Fibroblast of lung (primary cell): ENCODE results near the gene HMCN2.

Source experiments
- EZH2 ChIP-seq: IDR thresholded peaks from 2 replicates; pipeline ENCODE4 v1.5.1; 2012; ENCODE audit warnings: low read length, control low read depth, mild to moderate bottlenecking; ENCODE audit errors: missing control alignments
- TF ChIP-seq, protein P1 (sequence below), 2 donors: IDR thresholded peaks in 1 of 2; conservative IDR thresholded peaks in 1 of 2; 1 replicate in 1 of 2; 2 replicates in 1 of 2; pipeline ENCODE4 v1.5.1; 2011 to 2012; ENCODE audit warnings: low read length in 2 of 2, control low read depth in 1 of 2, inconsistent platforms in 1 of 2, low read depth in 1 of 2, mild to moderate bottlenecking in 1 of 2

DNA sequence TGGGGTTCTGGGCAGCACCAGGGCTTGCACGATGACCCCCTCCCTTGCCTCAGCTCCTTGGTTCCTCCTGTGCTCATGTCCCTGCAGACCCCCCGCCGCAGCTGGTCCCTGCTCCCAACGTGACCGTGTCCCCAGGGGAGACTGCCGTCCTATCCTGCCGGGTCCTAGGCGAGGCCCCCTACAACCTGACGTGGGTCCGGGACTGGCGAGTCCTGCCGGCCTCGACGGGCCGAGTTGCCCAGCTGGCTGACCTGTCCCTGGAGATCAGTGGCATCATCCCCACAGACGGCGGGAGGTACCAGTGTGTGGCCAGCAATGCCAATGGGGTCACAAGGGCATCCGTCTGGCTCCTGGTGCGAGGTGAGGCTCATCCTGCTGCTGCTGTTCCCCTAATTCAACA is 39.1 kb downstream of the HMCN2 start:
- TF ChIP-seq, protein P1, sequence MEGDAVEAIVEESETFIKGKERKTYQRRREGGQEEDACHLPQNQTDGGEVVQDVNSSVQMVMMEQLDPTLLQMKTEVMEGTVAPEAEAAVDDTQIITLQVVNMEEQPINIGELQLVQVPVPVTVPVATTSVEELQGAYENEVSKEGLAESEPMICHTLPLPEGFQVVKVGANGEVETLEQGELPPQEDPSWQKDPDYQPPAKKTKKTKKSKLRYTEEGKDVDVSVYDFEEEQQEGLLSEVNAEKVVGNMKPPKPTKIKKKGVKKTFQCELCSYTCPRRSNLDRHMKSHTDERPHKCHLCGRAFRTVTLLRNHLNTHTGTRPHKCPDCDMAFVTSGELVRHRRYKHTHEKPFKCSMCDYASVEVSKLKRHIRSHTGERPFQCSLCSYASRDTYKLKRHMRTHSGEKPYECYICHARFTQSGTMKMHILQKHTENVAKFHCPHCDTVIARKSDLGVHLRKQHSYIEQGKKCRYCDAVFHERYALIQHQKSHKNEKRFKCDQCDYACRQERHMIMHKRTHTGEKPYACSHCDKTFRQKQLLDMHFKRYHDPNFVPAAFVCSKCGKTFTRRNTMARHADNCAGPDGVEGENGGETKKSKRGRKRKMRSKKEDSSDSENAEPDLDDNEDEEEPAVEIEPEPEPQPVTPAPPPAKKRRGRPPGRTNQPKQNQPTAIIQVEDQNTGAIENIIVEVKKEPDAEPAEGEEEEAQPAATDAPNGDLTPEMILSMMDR (conservative IDR thresholded peaks at IDR 0.05 in 1 of 2, IDR thresholded peaks at IDR 0.05 in 1 of 2; ENCODE audit: low read depth in 1 of 2, low read length in 2 of 2): no peak
- TF ChIP-seq EZH2: no peak
